Esophagus squamous epithelium (tissue), 4 donors: ENCODE measurements around the gene ABHD12B.

Source experiments
- CTCF ChIP-seq, 6 experiments: fragments of 450-650 bp in 4 of 6; fragments of 200-600 bp in 2 of 6; sonication (generic) in 2 of 6; IDR thresholded peaks; one replicate each; pipeline ENCODE4 v1.5.1; 2016 to 2019; ENCODE audit warnings: antibody characterized with exemption in 6 of 6, mild to moderate bottlenecking in 4 of 6, moderate library complexity in 4 of 6
- POLR2A ChIP-seq, 4 donors: fragments of 450-650 bp; IDR thresholded peaks; one replicate each; pipeline ENCODE4 v1.6.1; 2017; ENCODE audit warnings: antibody characterized with exemption in 4 of 4, mild to moderate bottlenecking in 4 of 4, moderate library complexity in 3 of 4

GRCh38 chr14:50928002-50928635, 56.3 kb downstream of the ABHD12B start:
- TF ChIP-seq CTCF (IDR thresholded peaks at IDR 0.05) (no peak), POLR2A (IDR thresholded peaks at IDR 0.05) (no peak)
